Iris pigment epithelial cell (primary cell): ENCODE data around the gene TRAPPC11.

Experiments used
- DNase-seq: peaks from one replicate; pipeline ENCODE4 v3.0.0-alpha.2; 2011; ENCODE audit warnings: low read depth

Gene TRAPPC11

GRCh38 chr4:183659029-183659871, at the start of gene TRAPPC11, which contains the start of gene RWDD4:
Gene TRAPPC11, plus strand, starts transcription at chr4:183659293. Its CDS starts 4,575 bp downstream, at chr4:183663868.
Gene RWDD4, minus strand, starts transcription at chr4:183659185. Its CDS starts 233 bp downstream, at chr4:183658952.
- DNase-seq: peak; percentile 99

DNA sequence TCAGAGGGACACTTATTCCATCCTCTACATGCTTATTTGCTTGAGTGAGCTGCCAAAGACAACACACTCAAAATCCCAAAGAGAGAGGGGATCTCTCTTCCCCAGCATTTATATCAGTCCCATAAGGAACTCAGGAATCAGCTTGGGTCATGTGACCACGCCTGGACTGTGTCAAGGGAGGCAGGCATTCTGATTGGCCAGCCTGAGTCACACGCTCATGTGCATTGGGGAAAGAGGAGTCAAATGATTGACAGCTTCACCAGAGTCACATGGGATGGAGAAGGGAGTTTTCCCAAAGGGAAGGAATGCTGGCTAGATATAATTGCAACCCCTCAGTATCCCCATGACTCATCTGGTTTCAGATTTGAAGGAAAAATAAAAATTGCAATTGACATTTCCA, 49.1 kb upstream of the TRAPPC11 start:
- DNase-seq: peak; percentile 55

DNA sequence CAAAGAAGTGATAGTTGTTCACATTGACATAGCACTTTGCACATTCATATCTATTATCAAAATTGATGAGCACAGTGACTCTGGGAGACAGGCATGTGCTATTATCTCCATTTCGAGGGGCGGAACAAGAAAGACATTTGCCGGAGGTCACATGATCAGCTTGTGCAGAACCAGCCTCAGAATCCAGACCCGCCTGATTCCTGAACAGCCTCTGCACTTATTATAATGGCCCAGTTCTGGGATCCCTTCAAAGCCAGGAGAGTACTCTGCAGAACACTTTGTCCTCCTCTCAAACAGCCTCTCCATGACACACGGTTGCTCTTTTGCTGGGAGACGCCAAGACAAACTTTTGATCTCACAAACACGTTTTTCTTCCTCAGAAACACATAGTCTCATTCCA, 48.5 kb upstream of the TRAPPC11 start:
- peak; percentile 27 for DNase-seq

DNA sequence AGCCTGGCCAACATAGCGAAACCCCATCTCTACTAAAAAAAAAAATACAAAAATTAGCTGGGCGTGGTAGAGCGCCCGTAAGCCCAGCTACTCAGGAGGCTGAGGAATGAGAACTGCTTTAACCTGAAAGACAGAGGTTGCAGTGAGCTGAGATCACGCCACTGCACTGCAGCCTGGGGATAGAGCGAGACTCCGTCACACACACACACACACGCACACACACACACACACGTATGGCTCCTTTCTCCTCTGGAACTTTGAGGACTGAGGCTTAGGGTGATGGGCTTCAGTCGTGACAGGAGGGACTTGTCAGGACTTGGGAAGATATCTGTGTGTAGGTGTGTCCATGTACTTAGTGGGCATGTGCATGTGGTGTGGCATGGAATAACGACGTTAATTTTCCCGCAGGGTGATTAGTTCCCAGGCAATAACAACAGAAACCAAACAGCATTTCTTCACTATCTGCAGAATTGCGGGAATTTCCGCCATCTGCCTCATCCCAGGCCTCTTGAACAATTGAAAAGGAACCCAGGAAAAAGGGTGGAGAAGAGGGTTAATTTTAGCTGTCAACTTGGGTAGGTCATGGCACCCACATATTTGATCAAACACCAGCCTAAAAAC, 47.8 kb upstream of the TRAPPC11 start:
- no peak for DNase-seq

GRCh38 chr4:183612329-183613250, 46.5 kb upstream of the TRAPPC11 start:
- DNase-seq: no peak

GRCh38 chr4:183617075-183617474, 42.0 kb upstream of the TRAPPC11 start:
- no peak for DNase-seq

DNA sequence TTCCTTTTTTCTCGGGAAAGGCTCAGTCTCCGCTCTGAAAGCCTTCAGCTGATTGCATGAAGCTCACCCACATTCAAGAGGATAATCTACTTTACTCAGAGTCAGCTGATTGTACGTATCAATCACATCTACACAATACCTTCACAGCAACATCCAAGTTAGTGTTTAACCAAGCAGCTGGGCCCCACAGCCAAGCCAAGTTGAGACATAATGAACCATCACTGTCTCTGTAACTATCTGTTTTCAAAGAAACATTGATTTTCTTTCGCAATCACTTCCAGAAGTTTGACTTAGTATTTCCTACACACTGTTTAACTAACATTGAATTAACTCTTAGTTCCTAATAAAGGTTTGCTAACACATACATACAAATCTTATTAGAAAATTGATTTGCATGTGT, 40.4 kb upstream of the TRAPPC11 start:
- peak; percentile 42 for DNase-seq

DNA sequence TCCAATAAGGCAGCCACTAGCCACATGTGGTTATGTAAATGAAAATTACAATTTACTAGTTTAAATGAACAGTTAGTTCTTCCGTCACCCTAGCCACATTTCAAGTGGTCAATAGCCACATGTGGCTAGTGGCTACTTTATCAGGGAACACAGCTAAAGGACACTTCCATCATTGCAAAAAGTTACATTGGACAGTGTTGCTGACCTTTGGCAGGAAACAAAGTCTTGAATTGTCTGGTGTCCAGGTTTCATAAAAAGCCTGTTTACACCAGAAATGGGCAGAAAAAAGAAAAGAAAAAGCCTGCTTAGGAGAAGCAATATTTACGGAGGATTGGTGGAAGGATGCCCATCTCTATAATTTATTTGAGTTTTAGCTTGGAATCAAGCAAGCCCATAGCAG, 38.7 kb upstream of the TRAPPC11 start:
- no peak for DNase-seq

- DNase-seq: no peak
Measured at GRCh38 chr4:183621875-183622274, 37.2 kb upstream of the TRAPPC11 start.

DNA sequence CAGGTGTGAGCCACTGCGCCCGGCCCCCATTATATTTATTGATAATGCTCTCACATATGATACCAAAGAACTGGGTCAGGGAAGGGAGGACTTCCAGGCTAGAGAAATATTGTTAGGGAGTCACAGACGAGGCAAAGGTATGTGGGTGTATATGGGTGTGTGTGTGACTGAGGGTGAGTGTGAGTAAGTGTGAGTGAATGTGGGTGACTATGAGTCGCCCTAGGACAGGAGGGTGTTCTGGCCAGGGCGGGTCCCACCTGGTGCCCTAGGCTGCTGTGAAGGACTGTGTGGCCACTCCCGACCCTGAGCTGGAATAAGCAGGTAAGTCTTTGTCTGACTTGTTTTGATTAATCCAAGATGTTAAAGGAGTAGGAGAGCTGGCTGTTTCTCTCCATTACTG, 34.5 kb upstream of the TRAPPC11 start:
- no peak for DNase-seq

DNA sequence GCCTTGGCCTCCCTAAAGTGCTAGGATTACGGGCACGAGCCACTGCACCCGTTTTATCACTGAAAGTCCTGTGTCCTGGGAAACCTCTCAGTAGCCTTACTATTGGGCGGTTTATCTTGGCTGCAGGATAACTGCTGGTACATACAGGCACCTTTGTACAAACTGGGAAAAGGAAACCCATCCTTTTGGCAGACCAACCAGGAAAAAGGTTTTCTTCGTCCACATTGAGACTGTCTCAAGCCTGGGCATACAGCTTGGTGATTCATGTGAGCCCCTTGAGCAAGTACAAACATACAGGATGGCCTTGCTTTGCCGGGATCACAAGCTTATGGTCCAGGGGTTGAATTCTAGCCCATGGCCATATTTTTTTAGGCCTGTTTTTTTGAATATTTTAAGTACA, 32.9 kb upstream of the TRAPPC11 start:
- no peak for DNase-seq

DNA sequence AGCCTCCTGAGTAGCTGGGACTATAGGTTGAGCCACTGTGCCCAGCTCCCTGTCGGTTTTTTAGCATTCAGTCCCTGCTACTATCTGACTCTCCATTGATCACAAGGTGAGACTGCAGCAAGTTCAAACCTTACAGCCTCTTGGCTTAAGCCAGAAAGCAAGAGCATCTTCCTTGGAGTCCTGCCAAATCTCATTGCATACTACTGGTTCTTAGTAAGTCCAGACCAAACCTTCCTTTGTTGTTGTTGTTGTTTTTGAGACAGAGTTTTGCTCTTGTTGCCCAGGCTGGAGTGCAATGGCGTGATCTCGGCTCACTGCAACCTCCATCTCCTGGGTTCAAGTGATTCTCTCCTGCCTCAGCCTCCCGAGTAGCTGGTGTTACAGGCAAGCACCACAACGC, 31.8 kb upstream of the TRAPPC11 start:
- peak; percentile 40 for DNase-seq

- DNase-seq: no peak
Measured at GRCh38 chr4:183627979-183628588, 31.0 kb upstream of the TRAPPC11 start.

DNA sequence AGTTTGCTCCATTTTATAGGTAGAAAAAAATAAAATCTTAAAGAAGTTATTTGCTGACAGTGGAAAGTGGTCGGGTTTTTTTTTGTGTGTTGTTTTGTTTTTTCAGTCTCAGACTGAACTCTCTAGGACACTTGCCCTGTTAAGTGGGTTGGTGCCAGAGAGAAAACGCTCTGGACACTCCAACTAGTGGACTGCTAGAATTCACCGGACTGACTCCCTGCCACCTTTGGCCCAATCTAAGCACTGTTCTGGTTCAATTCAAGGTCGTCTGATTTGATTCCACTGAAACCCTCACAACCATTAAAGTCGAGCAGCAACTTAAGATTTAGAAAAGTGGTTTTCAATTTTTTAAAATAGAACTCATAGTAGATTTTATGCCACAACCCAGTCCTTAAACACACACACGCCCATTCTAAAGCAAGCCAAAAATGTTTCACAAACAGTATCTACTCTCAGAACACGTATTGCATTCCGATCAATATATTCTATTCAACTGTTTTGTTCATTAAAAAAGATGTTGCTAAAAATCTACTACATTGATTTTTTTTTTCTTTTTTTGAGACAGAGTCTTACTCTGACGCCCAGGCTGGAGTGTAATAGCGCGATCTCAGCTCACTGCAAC, 27.4 kb upstream of the TRAPPC11 start:
- no peak for DNase-seq

- no peak for DNase-seq
Measured at GRCh38 chr4:183632689-183633088, 26.4 kb upstream of the TRAPPC11 start.

- no peak for DNase-seq
Measured at GRCh38 chr4:183633476-183634400, 25.4 kb upstream of the TRAPPC11 start.

DNA sequence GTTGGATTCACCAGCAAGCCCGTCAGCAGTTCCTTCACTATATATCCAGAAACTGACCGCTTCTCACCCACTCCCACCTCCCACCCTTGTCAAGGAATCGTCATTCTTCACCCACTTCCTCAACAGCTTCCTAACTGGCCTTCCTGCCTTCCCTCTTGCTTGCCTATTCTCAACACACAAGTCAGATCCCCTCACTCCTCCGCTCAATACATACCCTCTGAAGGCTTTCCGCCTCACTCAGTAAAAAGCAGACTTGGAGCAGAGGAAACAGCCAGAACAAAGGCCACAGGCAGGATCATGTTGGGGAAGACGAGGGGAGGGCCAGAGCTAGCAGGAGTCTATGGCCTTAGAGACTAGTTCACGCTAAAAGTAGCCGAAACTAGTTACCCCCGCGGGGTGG, 23.8 kb upstream of the TRAPPC11 start:
- no peak for DNase-seq

DNA sequence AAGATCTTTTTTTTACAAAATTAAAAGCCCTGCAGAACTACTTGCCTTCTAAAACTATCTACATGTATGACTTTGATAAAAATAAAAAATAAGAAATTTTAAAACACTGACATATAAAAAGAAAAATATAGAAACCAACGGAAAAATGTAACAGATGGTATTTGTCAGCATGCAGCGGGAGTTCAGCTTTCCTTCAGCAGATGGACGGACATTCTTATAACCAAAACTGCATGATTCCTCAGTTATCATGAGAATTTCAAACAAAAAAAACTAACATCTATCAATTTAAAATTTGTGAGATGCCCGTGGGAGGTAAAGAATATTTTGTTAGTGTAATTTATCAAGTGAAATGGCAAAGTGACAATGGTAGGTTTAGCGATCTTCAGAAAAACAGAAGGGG, 23.4 kb upstream of the TRAPPC11 start:
- DNase-seq: no peak

GRCh38 chr4:183636503-183636902, 22.6 kb upstream of the TRAPPC11 start:
- peak; percentile 30 for DNase-seq

- peak; percentile 65 for DNase-seq
Measured at GRCh38 chr4:183636923-183637322, 22.2 kb upstream of the TRAPPC11 start.
